GM18907 (cell line): Measurements from ENCODE around the gene SRGAP2.
"Not testable (repeated sequence)": the region's sequence is repeated elsewhere in the genome, so short reads cannot be mapped to it uniquely, and the experiment has no call there.

ENCODE experiments used
- ATAC-seq: cut with Tn5 transposase; IDR thresholded peaks from one replicate; pipeline ENCODE4 v1.9.1; 2021; ENCODE audit warnings: mild to moderate bottlenecking, moderate library complexity; ENCODE audit not compliant: unreplicated experiment

SRGAP2 gene

GRCh38 chr1:206203364-206204158, at the start of gene SRGAP2:
Gene SRGAP2, plus strand, starts transcription at chr1:206203541. Its CDS starts 2,430 bp downstream, at chr1:206205971.
- peak; percentile 21 for ATAC-seq

DNA sequence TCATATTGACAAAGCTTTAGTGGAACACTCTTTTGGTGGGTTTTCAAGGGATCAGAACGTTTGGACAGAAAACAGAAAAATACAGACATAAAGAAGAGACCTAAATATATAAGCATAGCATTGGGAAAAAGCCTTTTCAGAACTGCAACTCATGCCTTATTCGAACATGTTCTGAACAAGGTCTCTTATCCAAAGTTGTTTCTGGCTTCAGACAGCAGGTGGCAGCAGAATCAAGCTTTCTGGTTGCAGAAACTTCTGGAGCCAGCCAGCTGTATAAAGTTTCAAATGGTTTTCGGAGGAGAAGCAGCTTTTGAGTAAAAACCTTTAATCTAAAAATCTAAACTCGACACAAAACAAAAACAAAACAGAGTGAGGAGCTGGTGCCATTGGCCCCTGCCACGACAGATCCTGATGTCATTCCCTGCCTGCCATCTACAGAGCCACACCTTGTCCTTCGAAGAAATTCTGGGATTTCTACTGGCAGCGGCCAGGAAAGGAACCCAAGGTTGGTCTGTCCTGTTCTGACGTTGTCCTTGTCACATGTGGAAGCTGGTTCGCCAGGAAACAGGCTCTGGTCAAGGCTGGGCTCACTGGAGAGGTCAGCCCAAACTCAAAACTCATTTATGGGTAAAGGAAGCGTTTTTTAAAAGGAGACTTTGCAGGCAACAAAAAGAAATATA, 35.9 kb upstream of the SRGAP2 start:
- peak; percentile 57 for ATAC-seq

DNA sequence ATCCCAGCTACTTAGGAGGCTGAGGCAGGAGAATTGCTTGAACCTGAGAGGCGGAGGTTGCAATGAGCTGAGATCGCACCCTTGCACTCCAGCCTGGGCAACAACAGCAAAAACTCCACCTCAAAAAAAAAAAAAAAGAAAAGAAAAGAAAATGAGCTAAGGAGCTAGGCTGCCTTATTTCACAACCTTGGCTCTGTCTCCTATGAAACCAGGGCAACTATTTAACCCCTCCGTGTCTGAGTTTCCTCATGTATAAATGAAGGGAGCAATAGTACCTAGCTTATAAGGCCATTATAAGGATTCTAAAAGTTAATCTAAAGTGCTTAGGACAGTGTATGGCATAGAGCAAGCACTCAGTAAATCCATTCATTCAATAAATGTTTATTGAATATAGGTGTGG, 33.5 kb upstream of the SRGAP2 start:
- ATAC-seq, result not testable (repeated sequence)

GRCh38 chr1:206173110-206173719, 30.1 kb upstream of the SRGAP2 start:
- not testable (repeated sequence) for ATAC-seq

DNA sequence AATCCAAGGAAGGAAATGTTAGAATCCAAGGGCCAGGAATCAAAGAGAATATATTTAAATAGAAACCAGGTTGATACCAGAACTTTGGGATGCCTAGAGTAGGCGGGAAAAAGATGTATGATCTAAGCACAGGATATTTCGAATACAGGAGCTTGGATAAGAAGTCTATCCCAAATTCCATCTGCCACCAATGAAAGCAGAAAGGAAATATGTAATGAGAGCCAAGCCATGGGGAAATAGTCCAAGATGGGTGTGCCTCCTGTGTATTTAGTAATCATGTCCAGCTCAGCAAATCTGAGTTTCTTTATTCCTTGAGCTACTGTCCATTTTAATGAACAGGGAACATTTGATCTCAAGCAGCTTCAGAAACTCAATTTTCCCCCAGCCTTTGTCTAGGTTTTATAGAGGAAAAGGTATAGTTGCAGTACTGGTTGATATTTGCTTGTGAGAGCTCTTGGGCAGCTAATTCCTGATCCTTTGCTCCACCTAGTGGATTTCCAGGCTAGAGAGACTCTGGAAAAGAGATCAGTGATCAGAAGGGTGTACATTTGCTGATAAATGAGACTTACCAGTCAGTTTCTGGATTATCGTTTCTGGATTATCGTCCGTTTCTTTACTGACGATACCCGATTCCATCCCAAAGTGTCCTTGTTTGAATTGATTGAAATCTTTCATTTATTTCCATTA, 29.0 kb upstream of the SRGAP2 start:
- ATAC-seq, result not testable (repeated sequence)

GRCh38 chr1:206175459-206176113, 27.8 kb upstream of the SRGAP2 start:
- ATAC-seq, result not testable (repeated sequence)

DNA sequence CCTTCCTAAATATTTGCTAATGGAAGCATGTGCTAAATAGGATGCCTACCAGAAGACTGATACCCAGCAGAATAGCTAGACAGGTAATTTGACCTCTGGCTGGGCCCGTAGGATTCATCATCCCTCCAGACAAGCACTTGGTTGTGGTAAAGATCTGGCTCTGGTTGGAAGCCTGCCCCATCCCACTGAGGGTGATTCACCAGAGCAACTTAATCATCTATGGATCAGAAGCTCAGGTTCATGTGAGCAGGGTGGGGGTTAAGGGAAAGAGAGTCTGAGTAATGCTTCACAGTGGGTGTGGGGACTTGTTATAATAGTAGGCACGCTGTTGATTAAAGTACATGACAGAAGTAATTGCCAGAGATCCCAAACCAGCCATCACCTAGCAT, 27.2 kb upstream of the SRGAP2 start:
- not testable (repeated sequence) for ATAC-seq

GRCh38 chr1:206178061-206178989, 25.0 kb upstream of the SRGAP2 start:
- ATAC-seq, result not testable (repeated sequence)

DNA sequence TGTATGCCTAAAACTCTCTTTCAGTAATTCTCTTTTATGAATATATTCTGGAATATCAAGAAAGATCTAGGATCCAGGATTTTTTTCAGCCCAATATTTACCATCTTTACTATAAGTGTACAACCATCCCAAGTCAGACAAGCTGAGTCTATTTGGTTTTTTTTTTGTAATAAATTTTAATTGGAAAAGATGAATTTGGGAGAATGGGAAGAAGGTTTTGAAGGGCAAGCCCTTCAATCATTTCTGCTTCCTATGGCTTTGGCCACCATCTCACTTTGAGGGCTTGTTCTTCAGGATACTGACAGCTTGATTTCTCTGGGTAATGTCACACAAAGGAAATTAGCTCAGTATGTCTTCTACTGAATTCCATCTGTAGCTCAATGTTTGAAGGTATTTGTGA, 23.7 kb upstream of the SRGAP2 start:
- not testable (repeated sequence) for ATAC-seq

GRCh38 chr1:206182368-206183317, 20.7 kb upstream of the SRGAP2 start:
- not testable (repeated sequence) for ATAC-seq

GRCh38 chr1:206183788-206184187, 19.6 kb upstream of the SRGAP2 start:
- ATAC-seq, result not testable (repeated sequence)

DNA sequence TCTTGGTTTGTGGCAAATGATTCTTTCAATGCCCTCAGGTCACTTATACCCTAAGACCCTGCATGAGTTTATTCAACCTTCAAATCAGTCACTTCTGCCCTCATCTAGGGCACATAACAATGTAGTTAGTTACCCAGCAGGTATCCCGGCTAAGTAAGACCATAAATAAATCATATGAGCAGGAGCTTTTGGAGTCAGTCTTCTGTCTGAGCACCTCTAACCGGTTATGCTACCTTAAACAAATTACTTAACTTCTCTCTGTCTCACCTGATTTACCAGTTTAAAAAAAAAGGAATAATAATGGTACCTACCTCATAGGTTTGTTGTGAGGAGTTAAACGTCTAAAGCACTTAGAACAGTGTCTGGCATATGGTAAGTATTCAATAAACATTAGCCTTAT, 17.6 kb upstream of the SRGAP2 start:
- not testable (repeated sequence) for ATAC-seq

- ATAC-seq, result not testable (repeated sequence)
These were observed 16.5 kb upstream of the SRGAP2 start for GRCh38 chr1:206186826-206187225.

GRCh38 chr1:206195182-206195581, 8.2 kb upstream of the SRGAP2 start:
- ATAC-seq, result not testable (repeated sequence)

GRCh38 chr1:206196748-206197424, 6.5 kb upstream of the SRGAP2 start:
- not testable (repeated sequence) for ATAC-seq

- ATAC-seq, result peak; percentile 86
These were observed 465 bp upstream of the SRGAP2 start, which contains the start of gene FAM72A for GRCh38 chr1:206202789-206203363. Gene FAM72A, minus strand, starts transcription at chr1:206202839. Its CDS starts 814 bp downstream, at chr1:206202025.

DNA sequence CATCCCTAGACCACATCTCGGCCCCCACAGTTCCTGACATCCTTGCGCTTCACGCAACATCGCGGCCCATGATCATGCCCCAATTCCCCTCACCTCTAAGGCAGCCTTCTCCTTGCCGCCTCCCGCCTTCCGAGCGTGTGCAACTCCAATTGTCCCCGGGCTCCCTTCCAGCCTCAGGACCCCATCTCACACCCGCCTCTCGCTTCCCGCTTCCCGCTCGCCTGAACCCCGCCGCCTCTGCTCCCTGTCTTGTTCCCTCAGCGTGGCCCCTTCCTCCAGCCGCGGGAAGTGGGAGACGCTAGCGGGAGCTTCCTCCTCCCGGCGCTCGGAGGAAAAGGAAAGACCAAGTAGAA, 794 bp downstream of the SRGAP2 start:
- ATAC-seq, result not testable (repeated sequence)
